ENCODE results near the gene GNAZ.

The GNAZ gene

DNA sequence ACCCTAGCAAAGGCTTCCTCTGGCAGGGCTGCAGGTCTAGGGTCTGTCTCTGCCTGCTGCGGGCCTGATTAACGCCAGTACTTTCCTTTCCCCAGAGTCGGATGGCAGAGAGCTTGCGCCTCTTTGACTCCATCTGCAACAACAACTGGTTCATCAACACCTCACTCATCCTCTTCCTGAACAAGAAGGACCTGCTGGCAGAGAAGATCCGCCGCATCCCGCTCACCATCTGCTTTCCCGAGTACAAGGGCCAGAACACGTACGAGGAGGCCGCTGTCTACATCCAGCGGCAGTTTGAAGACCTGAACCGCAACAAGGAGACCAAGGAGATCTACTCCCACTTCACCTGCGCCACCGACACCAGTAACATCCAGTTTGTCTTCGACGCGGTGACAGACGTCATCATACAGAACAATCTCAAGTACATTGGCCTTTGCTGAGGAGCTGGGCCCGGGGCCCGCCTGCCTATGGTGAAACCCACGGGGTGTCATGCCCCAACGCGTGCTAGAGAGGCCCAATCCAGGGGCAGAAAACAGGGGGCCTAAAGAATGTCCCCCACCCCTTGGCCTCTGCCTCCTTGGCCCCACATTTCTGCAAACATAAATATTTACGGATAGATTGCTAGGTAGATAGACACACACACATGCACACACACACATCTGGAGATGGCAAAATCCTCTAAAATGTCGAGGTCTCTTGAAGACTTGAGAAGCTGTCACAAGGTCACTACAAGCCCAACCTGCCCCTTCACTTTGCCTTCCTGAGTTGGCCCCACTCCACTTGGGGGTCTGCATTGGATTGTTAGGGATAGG is 52.9 kb downstream of the GNAZ start:
- no peak for TF ChIP-seq POLR2A (IDR thresholded peaks at IDR 0.05; ENCODE audit: extremely low read depth, insufficient read length)
- no peak for TF ChIP-seq CTCF (IDR thresholded peaks at IDR 0.05; ENCODE audit: low read depth, low read length)
- TF ChIP-seq MYC (IDR thresholded peaks at IDR 0.05; ENCODE audit: low read depth, low read length) = no peak
- TF ChIP-seq, protein P1, sequence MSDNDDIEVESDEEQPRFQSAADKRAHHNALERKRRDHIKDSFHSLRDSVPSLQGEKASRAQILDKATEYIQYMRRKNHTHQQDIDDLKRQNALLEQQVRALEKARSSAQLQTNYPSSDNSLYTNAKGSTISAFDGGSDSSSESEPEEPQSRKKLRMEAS (IDR thresholded peaks at IDR 0.05; ENCODE audit: low read depth, low read length) = no peak
- H3K4me3 ChIP-seq (ENCODE audit: low read depth, low read length) = no peak overlapping the region
- DNase-seq (ENCODE audit: low read depth) = no peak

DNA sequence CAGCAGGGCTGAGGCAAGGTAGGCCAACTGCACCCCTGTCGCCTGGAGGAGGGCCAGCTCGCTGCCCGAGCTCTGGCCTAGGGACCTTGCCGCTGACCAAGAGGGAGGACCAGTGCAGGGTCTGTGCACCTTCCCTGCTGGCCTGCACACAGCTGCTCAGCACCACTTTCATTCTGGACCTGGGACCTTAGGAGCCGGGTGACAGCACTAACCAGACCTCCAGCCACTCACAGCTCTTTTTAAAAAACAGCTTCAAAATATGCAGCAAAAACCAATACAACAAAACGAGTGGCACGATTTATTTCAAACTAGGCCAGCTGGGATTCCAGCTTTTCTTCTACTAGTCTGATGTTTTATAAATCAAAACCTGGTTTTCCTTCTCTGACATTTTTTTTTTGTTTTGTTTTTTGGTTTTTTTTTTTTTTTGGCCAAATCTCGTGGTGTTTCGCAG is 53.5 kb downstream of the GNAZ start:
- DNase-seq (ENCODE audit: low read depth) = no peak
- TF ChIP-seq, protein P1 (IDR thresholded peaks at IDR 0.05; ENCODE audit: low read depth, low read length) = no peak
- TF ChIP-seq CTCF (IDR thresholded peaks at IDR 0.05; ENCODE audit: low read depth, low read length) (no peak), POLR2A (IDR thresholded peaks at IDR 0.05; ENCODE audit: extremely low read depth, insufficient read length) (no peak), MYC (IDR thresholded peaks at IDR 0.05; ENCODE audit: low read depth, low read length) (no peak)
- no peak overlapping the region for H3K4me3 ChIP-seq (ENCODE audit: low read depth, low read length)

GRCh38 chr22:23124611-23125511 is 54.5 kb downstream of the GNAZ start:
- no peak for DNase-seq (ENCODE audit: low read depth)
- no peak overlapping the region for H3K4me3 ChIP-seq (ENCODE audit: low read depth, low read length)
- TF ChIP-seq CTCF (IDR thresholded peaks at IDR 0.05; ENCODE audit: low read depth, low read length) = no peak
- no peak for TF ChIP-seq MYC (IDR thresholded peaks at IDR 0.05; ENCODE audit: low read depth, low read length)
- no peak for TF ChIP-seq POLR2A (IDR thresholded peaks at IDR 0.05; ENCODE audit: extremely low read depth, insufficient read length)
- TF ChIP-seq, protein P1 (IDR thresholded peaks at IDR 0.05; ENCODE audit: low read depth, low read length) = no peak

GRCh38 chr22:23125512-23126103 is 55.3 kb downstream of the GNAZ start:
- TF ChIP-seq MYC (IDR thresholded peaks at IDR 0.05; ENCODE audit: low read depth, low read length) = no peak
- TF ChIP-seq, protein P1 (IDR thresholded peaks at IDR 0.05; ENCODE audit: low read depth, low read length) = no peak
- no peak for TF ChIP-seq CTCF (IDR thresholded peaks at IDR 0.05; ENCODE audit: low read depth, low read length)
- no peak for TF ChIP-seq POLR2A (IDR thresholded peaks at IDR 0.05; ENCODE audit: extremely low read depth, insufficient read length)
- no peak overlapping the region for H3K4me3 ChIP-seq (ENCODE audit: low read depth, low read length)
- no peak for DNase-seq (ENCODE audit: low read depth)

- TF ChIP-seq, protein P1 (IDR thresholded peaks at IDR 0.05; ENCODE audit: low read depth, low read length) = no peak
- TF ChIP-seq POLR2A (IDR thresholded peaks at IDR 0.05; ENCODE audit: extremely low read depth, insufficient read length) (no peak), CTCF (IDR thresholded peaks at IDR 0.05; ENCODE audit: low read depth, low read length) (no peak), MYC (IDR thresholded peaks at IDR 0.05; ENCODE audit: low read depth, low read length) (no peak)
- H3K4me3 ChIP-seq (ENCODE audit: low read depth, low read length) = no peak overlapping the region
- DNase-seq (ENCODE audit: low read depth) = no peak
These were observed 56.1 kb downstream of the GNAZ start for GRCh38 chr22:23126165-23127054.

Data from NB4 (cell line).